Measurements from ENCODE around the gene SH2B3. TPM values are rescaled to one million over a fixed set of nuclear protein-coding genes. Genes with fewer than 3 reads are reported as not detected.

Gene SH2B3
- total and polyA plus RNA-seq, 2 donors (not counting 1 experiment from before 2014, with no cell fraction given), result 21.9 to 69.4 TPM

GRCh38 chr12:111412830-111413441, 7.2 kb downstream of the SH2B3 start:
- TF ChIP-seq EZH2 (IDR thresholded peaks at IDR 0.05; ENCODE audit: borderline replicate concordance, insufficient read depth, low read depth, low read length, poor library complexity, severe bottlenecking), result no peak
- TF ChIP-seq, protein P1, sequence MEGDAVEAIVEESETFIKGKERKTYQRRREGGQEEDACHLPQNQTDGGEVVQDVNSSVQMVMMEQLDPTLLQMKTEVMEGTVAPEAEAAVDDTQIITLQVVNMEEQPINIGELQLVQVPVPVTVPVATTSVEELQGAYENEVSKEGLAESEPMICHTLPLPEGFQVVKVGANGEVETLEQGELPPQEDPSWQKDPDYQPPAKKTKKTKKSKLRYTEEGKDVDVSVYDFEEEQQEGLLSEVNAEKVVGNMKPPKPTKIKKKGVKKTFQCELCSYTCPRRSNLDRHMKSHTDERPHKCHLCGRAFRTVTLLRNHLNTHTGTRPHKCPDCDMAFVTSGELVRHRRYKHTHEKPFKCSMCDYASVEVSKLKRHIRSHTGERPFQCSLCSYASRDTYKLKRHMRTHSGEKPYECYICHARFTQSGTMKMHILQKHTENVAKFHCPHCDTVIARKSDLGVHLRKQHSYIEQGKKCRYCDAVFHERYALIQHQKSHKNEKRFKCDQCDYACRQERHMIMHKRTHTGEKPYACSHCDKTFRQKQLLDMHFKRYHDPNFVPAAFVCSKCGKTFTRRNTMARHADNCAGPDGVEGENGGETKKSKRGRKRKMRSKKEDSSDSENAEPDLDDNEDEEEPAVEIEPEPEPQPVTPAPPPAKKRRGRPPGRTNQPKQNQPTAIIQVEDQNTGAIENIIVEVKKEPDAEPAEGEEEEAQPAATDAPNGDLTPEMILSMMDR (IDR thresholded peaks at IDR 0.05), result no peak
- H3K27me3 Mint-ChIP-seq, result no peaks in the 10 kb centered on the region
- DNase-seq (no peak), ATAC-seq (ENCODE audit: low read depth) (no peak)
- Histone ChIP-seq H3K79me2 (ENCODE audit: control insufficient read depth, insufficient read depth, low read length) (peaks cover 98% of the 10 kb centered on the region), H3K4me3 (ENCODE audit: control extremely low read depth in 1 of 5, extremely low read depth in 1 of 5, insufficient read depth in 1 of 5, low read depth in 2 of 5, low read length in 4 of 5) (no peak overlapping the region), H3K9me3 (ENCODE audit: control extremely low read depth in 1 of 3, control insufficient read depth in 2 of 3, insufficient read depth in 1 of 3, low read length in 2 of 3) (no peaks in the 10 kb centered on the region), H3K9ac (ENCODE audit: low read length) (no peak overlapping the region), H3K36me3 (replicated peaks in 1 of 2; ENCODE audit: control extremely low read depth in 1 of 2, control insufficient read depth in 1 of 2, extremely low read depth in 1 of 2, insufficient read depth in 2 of 2, low read length in 1 of 2) (peaks cover 4 to 19% of the 10 kb centered on the region in 2 experiments), H4K20me1 (ENCODE audit: control insufficient read depth, insufficient read depth, low read length, poor library complexity, severe bottlenecking) (peaks cover 76% of the 10 kb centered on the region), H2AFZ (ENCODE audit: insufficient read depth, low read depth, low read length, poor library complexity, severe bottlenecking) (no peak overlapping the region), H3K4me1 (ENCODE audit: control insufficient read depth in 2 of 2, insufficient read depth in 2 of 2, low read length in 2 of 2) (peaks cover 56 to 64% of the 10 kb centered on the region in 2 donors), H3K27me3 (replicated peaks in 1 of 4; ENCODE audit: control extremely low read depth in 1 of 4, control insufficient read depth in 3 of 4, insufficient read depth in 4 of 4, low read length in 3 of 4) (no peaks in the 10 kb centered on the region), H3K27ac (ENCODE audit: low read length in 2 of 2) (peak overlapping the region in 1 of 2 donors; percentile 97), H3K4me2 (replicated peaks; ENCODE audit: low read depth, low read length, poor library complexity, severe bottlenecking) (no peak overlapping the region)
- peak overlapping the region; percentile 92 for H3K27ac Mint-ChIP-seq
- intact Hi-C loops (cut with micrococcal nuclease), result no loop called here
- ChIA-PET POLR2A (interaction anchor here (6.9 kb wide), 1 partner anchor 22 kb away, joined by 36 read pairs; no protein-coding TSS in a partner anchor), CTCF (interaction anchor here (0.8 to 22.7 kb wide), 6 partner anchors 9 to 81 kb away, joined by 3 to 1472 read pairs (median 5); no protein-coding TSS in a partner anchor)
- WGBS (ENCODE audit: insufficient coverage), result 73% methylated on average over 4 of the region's 6 CpGs
- peak overlapping the region; percentile 12 for H3K4me3 Mint-ChIP-seq
- H3K9me3 Mint-ChIP-seq (ENCODE audit: insufficient read depth), result no peaks in the 10 kb centered on the region
- H3K4me1 Mint-ChIP-seq, result peaks cover 77% of the 10 kb centered on the region

DNA sequence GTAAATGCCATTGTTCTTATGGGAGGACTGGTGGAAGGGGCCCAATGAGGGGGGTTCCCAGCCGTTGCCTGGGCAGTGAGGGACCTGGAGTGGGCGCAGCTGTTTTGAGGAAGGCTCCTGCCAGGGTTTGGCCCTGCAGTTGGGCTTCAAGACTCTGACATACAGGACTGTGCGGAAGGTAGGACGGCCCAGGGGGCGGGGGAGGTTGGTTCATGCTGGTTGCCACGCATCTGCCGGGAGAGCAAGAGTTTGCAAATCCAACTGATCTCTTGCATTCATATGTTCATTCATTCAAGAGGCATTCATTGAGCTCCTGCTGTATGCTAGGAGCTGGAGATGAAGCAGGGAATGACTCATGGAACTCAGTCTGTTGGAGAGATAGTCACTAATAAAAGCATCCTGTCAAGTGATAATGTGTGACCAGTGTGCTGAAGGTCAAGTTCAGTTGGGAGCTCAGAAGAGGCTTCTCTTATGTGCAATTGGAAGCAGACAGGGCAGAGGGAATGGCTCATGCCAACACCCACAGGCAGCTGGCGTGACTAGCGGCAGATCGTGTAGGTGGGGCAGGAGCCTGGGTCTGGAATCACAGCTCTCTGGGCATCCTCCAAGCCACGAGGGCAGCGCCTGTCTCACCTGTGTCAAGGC, 7.8 kb downstream of the SH2B3 start:
- peaks cover 72% of the 10 kb centered on the region for H4K20me1 ChIP-seq (ENCODE audit: control insufficient read depth, insufficient read depth, low read length, poor library complexity, severe bottlenecking)
- DNase-seq (no peak), ATAC-seq (ENCODE audit: low read depth) (no peak)
- ChIA-PET CTCF (interaction anchor here (0.8 to 22.7 kb wide), 4 partner anchors 8 to 30 kb away, joined by 3 to 1472 read pairs (median 20); no protein-coding TSS in a partner anchor), POLR2A (interaction anchor here (0.9 to 6.9 kb wide), 3 partner anchors 10 to 22 kb away, joined by 4 to 36 read pairs (median 5); no protein-coding TSS in a partner anchor)
- Mint-ChIP-seq H3K4me1 (peaks cover 71% of the 10 kb centered on the region), H3K9me3 (ENCODE audit: insufficient read depth) (no peaks in the 10 kb centered on the region), H3K27me3 (no peaks in the 10 kb centered on the region), H3K27ac (peak overlapping the region; percentile 92), H3K4me3 (peak overlapping the region; percentile 29)
- H3K4me1 ChIP-seq (ENCODE audit: control insufficient read depth in 2 of 2, insufficient read depth in 2 of 2, low read length in 2 of 2), result peaks cover 50 to 58% of the 10 kb centered on the region in 2 donors
- no peak for TF ChIP-seq EZH2 (IDR thresholded peaks at IDR 0.05; ENCODE audit: borderline replicate concordance, insufficient read depth, low read depth, low read length, poor library complexity, severe bottlenecking)
- TF ChIP-seq, protein P1 (IDR thresholded peaks at IDR 0.05), result no peak
- peaks cover 95% of the 10 kb centered on the region for H3K79me2 ChIP-seq (ENCODE audit: control insufficient read depth, insufficient read depth, low read length)
- no peak overlapping the region for H3K9ac ChIP-seq (ENCODE audit: low read length)
- no peak overlapping the region for H3K4me2 ChIP-seq (replicated peaks; ENCODE audit: low read depth, low read length, poor library complexity, severe bottlenecking)
- intact Hi-C loops (cut with micrococcal nuclease), result no loop called here
- no peak overlapping the region for H3K4me3 ChIP-seq (ENCODE audit: control extremely low read depth in 1 of 5, extremely low read depth in 1 of 5, insufficient read depth in 1 of 5, low read depth in 2 of 5, low read length in 4 of 5)
- H3K9me3 ChIP-seq (ENCODE audit: control extremely low read depth in 1 of 3, control insufficient read depth in 2 of 3, insufficient read depth in 1 of 3, low read length in 2 of 3), result no peaks in the 10 kb centered on the region
- H3K27me3 ChIP-seq (replicated peaks in 1 of 4; ENCODE audit: control extremely low read depth in 1 of 4, control insufficient read depth in 3 of 4, insufficient read depth in 4 of 4, low read length in 3 of 4), result no peaks in the 10 kb centered on the region
- peak overlapping the region in 1 of 2 donors; percentile 97 for H3K27ac ChIP-seq (ENCODE audit: low read length in 2 of 2)
- peaks cover 4 to 19% of the 10 kb centered on the region in 2 experiments for H3K36me3 ChIP-seq (replicated peaks in 1 of 2; ENCODE audit: control extremely low read depth in 1 of 2, control insufficient read depth in 1 of 2, extremely low read depth in 1 of 2, insufficient read depth in 2 of 2, low read length in 1 of 2)
- WGBS (ENCODE audit: insufficient coverage), result 94% methylated on average over 8 of the region's 12 CpGs
- no peak overlapping the region for H2AFZ ChIP-seq (ENCODE audit: insufficient read depth, low read depth, low read length, poor library complexity, severe bottlenecking)
